Mammary microvascular endothelial cell (primary cell): Measurements from ENCODE around the gene SLC6A20. TPM values are rescaled to one million over a fixed set of nuclear protein-coding genes. Genes with fewer than 3 reads are reported as not detected.

Experiments used
- total RNA-seq: library from RNA; depleted of rRNA; stranded (reverse); fragments of >200 nt; gene quantifications from 2 replicates; pipeline ENCODE4 v1.2.3, GENCODE V29; 2015

The SLC6A20 gene, protein sequence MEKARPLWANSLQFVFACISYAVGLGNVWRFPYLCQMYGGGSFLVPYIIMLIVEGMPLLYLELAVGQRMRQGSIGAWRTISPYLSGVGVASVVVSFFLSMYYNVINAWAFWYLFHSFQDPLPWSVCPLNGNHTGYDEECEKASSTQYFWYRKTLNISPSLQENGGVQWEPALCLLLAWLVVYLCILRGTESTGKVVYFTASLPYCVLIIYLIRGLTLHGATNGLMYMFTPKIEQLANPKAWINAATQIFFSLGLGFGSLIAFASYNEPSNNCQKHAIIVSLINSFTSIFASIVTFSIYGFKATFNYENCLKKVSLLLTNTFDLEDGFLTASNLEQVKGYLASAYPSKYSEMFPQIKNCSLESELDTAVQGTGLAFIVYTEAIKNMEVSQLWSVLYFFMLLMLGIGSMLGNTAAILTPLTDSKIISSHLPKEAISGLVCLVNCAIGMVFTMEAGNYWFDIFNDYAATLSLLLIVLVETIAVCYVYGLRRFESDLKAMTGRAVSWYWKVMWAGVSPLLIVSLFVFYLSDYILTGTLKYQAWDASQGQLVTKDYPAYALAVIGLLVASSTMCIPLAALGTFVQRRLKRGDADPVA
- total RNA-seq, result not detected in 2 replicates

DNA sequence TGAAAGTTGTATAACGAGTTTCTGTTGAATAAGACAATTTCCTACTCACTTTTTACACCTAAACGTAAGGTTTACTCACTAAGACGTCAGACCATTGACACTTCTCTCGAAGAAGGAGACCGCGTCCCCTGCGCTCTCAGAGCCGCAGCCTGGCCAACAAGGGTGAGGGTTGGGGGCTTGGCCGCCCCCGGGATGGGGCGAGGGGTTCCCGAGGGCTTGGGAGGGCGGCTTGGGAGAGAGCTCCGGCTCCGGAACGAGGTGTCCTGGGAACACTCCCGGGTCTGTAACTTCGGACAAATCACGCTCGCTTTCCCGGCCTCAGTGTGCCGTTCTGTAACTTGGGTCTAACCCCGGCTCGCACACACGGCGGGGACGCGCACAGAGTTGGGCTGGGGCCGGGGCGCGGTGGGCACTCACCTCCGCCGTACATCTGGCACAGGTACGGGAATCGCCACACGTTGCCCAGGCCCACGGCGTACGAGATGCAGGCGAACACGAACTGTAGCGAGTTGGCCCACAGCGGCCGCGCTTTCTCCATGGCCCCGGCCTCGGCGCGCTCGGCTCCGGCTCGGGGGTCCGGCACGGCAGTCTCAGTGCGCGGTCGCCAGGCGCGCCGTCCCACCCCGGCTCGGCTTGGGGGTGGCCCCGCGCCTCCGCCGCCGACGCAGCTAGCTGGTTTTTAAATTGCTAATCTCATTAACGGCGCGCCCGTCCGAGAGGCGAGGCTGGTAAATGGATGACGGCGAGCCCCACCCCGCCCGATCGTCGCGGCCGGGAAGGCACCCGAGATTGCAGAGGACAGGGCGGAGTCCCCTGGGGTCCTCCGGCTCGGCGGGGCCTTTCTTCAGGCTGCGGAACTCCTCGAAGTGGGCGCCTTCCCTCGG is at the start of gene SLC6A20:
Gene SLC6A20 (minus strand): TSS at position 655 of the 884 bp plus-strand sequence. CDS start 117 bp downstream, at position 538.

DNA sequence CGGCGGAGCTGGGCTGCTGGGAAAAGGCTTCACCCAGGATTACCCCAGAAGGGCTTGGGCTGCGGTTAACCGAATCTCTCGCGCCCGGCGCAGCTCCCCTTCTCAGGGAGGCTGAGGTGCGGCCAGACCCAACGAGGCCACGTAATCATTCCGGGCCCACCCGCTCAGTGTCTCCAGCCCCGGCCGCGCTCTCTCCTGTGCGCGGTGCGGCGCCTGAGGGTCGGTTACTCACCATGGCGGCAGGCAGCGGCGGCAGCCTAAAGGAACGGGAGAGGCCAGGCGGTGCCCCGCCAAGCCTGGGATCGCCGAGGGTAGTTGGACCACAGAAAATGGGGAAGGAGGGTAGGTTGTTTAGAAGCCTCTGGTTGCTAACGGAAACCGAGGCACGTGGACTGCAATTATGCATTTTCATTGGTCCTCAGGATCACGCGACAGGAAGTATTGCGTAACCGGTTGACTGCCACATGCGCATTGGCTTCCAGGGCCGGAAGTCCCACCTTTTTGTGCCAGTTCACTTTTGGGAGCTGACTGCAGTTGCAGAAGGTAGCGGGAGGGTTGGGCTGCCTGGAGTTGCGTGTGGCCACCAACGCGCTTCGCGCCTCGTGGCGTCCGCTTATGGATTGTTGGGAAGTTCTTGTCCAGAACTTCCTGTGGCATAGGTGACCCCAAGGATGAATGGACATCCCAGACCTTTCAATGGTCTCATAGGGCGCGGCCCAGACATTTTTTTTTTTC is 45.6 kb upstream of the SLC6A20 start, which contains the start of gene LZTFL1:
Gene LZTFL1 (minus strand): TSS at position 363 of the 735 bp plus-strand sequence. CDS start 128 bp downstream, at position 235.

Other genes starting within 250 kb of the SLC6A20 start
- gene LIMD1, start 201.8 kb downstream of the SLC6A20 start, total RNA-seq, result 12.3 and 16.5 TPM in 2 replicates
- 15.2 and 18.1 TPM in 2 replicates for gene SACM1L, start 107.1 kb downstream of the SLC6A20 start, total RNA-seq
- 8.8 and 20.3 TPM in 2 replicates for gene LZTFL1, start 45.6 kb upstream of the SLC6A20 start, total RNA-seq
- gene CCR9, start 90.0 kb upstream of the SLC6A20 start, total RNA-seq, result not detected in 2 replicates
- gene CXCR6, start 146.9 kb upstream of the SLC6A20 start, total RNA-seq, result not detected in 2 replicates
- 11.9 and 14.6 TPM in 2 replicates for gene FYCO1, start 199.3 kb upstream of the SLC6A20 start, total RNA-seq
- not detected in 2 replicates for gene XCR1, start 230.9 kb upstream of the SLC6A20 start, total RNA-seq